Transverse colon (tissue), 4 donors: ENCODE measurements around the gene SLC6A15.

Experiments
- EP300 ChIP-seq: sonication (generic); formaldehyde crosslinking; IDR thresholded peaks from one replicate; pipeline ENCODE4 v1.6.1; 2017; ENCODE audit warnings: antibody characterized with exemption, low read depth
- POLR2A ChIP-seq: fragments of 450-650 bp; IDR thresholded peaks from one replicate; pipeline ENCODE4 v1.6.1; 2016; ENCODE audit warnings: antibody characterized with exemption, mild to moderate bottlenecking, moderate library complexity
- POLR2AphosphoS5 ChIP-seq, 3 donors: sonication (generic); formaldehyde crosslinking; IDR thresholded peaks; one replicate each; pipeline ENCODE4 v1.6.1; 2016; ENCODE audit warnings: antibody characterized with exemption in 3 of 3
- TF ChIP-seq, protein P1 (sequence below), 5 experiments: fragments of 200-600 bp in 3 of 5; fragments of 450-650 bp in 2 of 5; sonication (generic) in 3 of 5; IDR thresholded peaks; 1 replicate in 2 of 5; 2 replicates in 3 of 5; pipeline ENCODE4 v1.5.1; 2016 to 2017; ENCODE audit warnings: antibody characterized with exemption in 5 of 5, inconsistent platforms in 3 of 5, mild to moderate bottlenecking in 2 of 5, moderate library complexity in 1 of 5

DNA sequence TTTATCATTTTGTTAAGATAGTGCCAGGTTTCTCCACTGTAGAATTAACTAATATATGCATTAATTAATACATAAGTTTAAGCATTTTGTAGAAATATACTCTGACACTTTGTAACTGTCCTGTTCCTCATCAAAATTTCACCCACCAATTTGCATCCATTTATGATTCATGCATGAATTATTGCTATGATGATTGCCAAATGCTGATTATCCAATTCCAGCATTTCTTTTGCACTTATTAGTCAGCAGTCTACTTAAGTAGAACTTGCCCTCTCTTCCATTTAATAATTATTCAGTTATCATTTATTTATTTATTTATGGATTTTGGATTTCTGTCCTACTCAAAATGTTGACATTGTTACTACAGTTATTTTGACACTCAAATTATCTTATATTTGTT is 72.2 kb downstream of the SLC6A15 start:
- TF ChIP-seq, protein P1, sequence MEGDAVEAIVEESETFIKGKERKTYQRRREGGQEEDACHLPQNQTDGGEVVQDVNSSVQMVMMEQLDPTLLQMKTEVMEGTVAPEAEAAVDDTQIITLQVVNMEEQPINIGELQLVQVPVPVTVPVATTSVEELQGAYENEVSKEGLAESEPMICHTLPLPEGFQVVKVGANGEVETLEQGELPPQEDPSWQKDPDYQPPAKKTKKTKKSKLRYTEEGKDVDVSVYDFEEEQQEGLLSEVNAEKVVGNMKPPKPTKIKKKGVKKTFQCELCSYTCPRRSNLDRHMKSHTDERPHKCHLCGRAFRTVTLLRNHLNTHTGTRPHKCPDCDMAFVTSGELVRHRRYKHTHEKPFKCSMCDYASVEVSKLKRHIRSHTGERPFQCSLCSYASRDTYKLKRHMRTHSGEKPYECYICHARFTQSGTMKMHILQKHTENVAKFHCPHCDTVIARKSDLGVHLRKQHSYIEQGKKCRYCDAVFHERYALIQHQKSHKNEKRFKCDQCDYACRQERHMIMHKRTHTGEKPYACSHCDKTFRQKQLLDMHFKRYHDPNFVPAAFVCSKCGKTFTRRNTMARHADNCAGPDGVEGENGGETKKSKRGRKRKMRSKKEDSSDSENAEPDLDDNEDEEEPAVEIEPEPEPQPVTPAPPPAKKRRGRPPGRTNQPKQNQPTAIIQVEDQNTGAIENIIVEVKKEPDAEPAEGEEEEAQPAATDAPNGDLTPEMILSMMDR (IDR thresholded peaks at IDR 0.05) = no peak
- TF ChIP-seq POLR2A = no peak
- TF ChIP-seq POLR2AphosphoS5 (IDR thresholded peaks at IDR 0.05) = no peak
- no peak for TF ChIP-seq EP300
